ENCODE results near the gene P2RY10.

DNA sequence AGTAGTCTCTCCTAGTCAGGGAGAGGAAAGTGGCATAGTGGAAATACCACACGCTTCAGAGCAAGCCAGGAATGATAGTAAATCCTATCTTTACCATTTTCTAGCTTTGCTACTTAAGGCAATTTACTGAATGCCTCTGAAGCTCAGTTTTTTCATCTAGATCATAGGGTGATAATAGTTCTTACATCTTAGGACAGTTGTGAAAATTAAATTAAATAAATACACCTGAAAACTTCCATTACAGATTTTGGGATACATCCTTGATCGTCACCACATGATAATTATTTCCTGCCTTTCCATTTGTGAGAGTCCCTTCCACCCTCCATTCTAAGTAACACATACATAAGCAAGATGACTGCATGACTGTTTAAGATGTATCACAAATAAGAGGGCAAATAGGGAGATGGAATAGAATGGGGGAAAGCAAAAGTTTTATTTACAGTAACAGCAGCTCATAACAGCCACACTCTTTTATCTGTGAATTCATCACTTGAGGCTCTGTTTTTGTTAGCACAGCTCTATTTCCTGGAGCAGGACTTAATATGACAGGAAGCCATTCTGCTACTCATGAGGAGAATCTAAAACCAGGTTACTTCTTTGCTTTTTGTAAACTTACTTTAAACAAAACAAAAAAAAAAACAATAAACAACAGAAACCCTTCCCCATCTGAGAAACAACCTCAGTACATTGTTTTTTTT is 13.4 kb downstream of the P2RY10 start:
- TF ChIP-seq POLR2A (IDR thresholded peaks at IDR 0.05; ENCODE audit: control extremely low read depth in 1 of 2, low read depth in 2 of 2, low read length in 2 of 2) (no peak), POLR2AphosphoS5 (IDR thresholded peaks at IDR 0.05; ENCODE audit: low read depth, low read length) (no peak), EP300 (IDR thresholded peaks at IDR 0.05; ENCODE audit: borderline replicate concordance in 1 of 2, low read depth in 2 of 2, low read length in 2 of 2) (no peak), EZH2 (IDR thresholded peaks at IDR 0.05; ENCODE audit: low read depth, low read length, severe bottlenecking) (no peak), BRCA1 (IDR thresholded peaks at IDR 0.05; ENCODE audit: low read depth, low read length) (no peak)
- TF ChIP-seq, protein P1, sequence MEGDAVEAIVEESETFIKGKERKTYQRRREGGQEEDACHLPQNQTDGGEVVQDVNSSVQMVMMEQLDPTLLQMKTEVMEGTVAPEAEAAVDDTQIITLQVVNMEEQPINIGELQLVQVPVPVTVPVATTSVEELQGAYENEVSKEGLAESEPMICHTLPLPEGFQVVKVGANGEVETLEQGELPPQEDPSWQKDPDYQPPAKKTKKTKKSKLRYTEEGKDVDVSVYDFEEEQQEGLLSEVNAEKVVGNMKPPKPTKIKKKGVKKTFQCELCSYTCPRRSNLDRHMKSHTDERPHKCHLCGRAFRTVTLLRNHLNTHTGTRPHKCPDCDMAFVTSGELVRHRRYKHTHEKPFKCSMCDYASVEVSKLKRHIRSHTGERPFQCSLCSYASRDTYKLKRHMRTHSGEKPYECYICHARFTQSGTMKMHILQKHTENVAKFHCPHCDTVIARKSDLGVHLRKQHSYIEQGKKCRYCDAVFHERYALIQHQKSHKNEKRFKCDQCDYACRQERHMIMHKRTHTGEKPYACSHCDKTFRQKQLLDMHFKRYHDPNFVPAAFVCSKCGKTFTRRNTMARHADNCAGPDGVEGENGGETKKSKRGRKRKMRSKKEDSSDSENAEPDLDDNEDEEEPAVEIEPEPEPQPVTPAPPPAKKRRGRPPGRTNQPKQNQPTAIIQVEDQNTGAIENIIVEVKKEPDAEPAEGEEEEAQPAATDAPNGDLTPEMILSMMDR (IDR thresholded peaks at IDR 0.05; ENCODE audit: control extremely low read depth in 1 of 3, insufficient read depth in 1 of 3, low read depth in 1 of 3, low read length in 3 of 3): no peak
- TF ChIP-seq, protein P2, sequence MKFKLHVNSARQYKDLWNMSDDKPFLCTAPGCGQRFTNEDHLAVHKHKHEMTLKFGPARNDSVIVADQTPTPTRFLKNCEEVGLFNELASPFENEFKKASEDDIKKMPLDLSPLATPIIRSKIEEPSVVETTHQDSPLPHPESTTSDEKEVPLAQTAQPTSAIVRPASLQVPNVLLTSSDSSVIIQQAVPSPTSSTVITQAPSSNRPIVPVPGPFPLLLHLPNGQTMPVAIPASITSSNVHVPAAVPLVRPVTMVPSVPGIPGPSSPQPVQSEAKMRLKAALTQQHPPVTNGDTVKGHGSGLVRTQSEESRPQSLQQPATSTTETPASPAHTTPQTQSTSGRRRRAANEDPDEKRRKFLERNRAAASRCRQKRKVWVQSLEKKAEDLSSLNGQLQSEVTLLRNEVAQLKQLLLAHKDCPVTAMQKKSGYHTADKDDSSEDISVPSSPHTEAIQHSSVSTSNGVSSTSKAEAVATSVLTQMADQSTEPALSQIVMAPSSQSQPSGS (IDR thresholded peaks at IDR 0.05; ENCODE audit: low read length): no peak

Data from H1 (cell line).